Measurements from ENCODE around the gene FRMPD3.

Gene FRMPD3

DNA sequence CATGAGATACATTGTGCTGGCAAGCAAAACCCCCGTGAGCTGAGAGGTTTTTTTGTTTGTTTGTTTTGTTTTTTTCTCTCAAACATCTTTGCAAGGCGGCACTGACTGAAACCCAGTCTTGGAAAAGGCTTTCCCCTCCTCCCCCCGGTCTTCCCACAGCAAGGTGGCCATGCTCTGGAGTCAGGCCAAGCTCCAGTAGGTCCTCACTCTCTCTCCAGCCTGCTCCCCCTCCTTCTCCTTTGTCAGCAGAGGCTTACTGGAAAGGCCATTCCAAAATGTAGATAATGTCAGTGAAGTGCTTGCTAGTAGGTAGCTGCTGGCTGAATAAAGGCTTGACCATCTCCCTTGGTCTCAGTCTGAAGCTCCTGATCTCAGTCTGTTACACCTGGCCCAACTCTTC is 32.6 kb downstream of the FRMPD3 start:
- DNase-seq = no peak

DNA sequence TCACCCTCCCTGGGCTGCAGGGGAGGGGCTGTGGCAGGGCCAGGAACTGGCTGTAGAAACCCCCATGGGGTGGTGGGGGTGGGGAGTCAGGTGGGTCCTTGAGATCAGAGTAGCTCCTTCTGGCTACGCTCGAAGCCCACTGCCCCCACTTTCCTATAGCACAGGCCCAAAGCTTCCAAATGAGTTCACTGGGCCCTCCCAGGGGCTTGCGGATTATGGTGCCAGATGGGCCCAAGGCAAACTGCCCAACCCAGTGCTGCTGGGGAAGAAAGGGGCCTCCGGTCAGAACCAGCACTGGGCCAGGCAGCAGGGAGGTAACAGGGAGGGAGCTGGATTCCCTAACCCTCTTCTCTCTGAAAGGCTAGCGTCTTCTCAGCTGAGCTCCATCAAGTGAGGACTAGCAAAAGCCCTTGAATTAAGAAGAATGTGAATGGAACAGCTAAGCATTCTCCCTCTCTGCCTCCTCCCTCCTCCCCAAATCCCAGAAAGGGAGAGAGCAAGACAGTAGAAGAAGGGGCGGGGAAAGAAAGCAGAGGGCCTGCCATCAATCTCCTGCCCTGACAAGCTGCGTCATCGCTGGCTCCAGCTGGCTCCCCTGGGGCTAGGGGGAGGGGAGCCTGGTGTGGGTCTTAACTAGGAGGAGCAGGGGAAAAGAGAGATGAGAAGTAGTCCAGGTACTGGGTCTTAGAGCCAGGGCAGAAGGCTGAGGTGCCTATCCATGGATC is 34.7 kb downstream of the FRMPD3 start:
- no peak for DNase-seq

DNA sequence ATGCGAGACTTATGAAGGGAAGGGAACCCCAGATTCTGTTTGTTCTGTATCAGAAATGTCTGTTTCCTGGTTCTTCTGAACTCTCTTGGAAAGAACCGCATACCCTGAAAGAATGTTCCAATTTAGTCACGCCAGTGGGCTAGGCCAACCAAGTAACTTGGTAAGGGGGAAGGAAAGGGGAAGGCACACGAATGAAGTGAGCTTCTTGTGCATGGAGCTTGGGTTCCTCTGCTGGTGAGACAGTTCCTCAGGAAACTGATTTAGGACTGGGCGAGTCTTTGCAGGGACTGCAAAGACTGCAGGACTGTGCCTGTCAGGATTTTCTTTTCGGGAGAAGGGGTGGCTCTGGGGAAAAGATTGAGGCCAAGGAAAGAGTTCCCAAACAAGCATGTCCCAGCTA is 35.6 kb downstream of the FRMPD3 start:
- DNase-seq = no peak

DNA sequence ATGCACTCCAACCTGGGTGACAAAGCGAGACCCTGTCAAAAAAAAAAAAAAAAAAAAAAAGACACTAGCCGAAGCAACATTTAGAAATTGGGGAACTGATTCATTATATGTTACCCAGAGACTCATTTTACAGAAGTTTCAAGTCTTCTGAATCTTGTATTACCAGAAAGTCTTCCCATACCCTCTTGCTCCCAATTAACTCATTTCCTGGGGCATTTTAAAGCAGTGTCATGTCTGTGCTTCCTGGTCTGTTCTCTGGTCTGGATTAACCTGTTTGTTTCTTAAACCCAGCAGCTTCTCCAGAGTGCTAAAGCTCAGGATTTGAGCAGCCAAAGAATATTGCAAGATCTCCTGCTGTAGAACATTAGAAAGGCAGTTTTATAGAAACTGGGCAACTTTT is 43.7 kb downstream of the FRMPD3 start:
- DNase-seq = no peak

DNA sequence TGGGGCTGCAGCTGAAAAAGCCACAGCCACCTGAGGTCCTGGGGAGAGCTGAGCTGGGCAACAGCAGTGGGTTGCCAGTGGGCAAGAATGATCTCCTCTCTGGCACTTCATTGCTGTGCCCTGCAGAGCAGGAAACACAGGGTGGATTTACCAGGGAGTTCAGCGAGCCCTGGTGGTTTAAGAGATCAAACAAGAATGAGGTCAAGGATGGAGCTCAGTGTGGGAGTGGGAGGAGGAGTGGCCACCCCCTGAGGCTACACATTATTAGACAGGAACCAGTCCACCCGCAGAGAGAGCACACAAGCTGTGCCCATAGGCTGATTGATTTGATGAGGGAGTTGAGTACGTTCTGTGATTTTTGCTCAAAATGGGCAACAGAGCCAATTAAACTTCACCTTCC is 47.3 kb downstream of the FRMPD3 start:
- DNase-seq = no peak

Data from NCI-H345 (cell line).